GM15510 (cell line): ENCODE data around the gene LINC00632.

Experiments used
- POLR2A ChIP-seq: IDR thresholded peaks from 3 replicates; pipeline ENCODE4 v1.6.1; 2011; ENCODE audit warnings: borderline replicate concordance; ENCODE audit not compliant: insufficient read length; ENCODE audit errors: extremely low read depth

LINC00632 gene

DNA sequence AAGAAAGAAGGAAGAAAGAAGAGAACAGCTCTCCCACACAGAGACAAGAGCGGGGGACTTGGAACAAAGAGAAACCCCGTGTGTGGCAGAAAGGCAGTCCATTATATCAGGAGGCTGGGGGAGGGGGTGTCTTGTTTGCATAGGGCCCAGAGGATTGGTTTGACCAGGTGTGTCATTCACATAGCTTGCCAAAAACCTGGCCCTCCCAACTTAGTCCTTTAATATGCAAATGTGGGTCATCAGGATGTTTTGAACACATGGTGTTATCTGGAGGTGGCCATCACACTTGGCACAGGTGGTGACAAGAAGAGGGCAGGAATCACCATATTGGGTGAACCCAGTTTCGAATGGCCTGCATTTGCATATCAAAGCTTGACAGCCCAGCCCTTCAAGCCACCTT is 111.7 kb downstream of the LINC00632 start:
- TF ChIP-seq POLR2A, result no peak

DNA sequence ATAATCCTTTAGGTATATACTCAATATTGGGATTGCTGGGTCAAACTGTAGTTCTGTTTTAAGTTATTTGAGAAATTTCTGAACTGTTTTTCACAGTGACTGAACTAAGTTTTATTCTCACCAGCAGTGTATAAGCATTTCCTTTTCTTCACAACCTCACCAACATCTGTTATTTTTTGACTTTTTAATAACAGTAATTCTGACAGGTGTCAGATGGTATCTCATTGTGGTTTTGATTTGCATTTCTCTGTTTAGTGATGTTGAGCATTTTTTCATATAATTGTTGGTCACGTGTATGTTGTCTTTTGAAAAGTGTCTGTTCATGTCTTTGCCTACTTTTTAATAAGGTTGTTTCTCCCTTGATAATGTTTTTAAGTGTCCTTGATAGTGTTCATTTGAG is 112.6 kb downstream of the LINC00632 start:
- TF ChIP-seq POLR2A, result no peak

DNA sequence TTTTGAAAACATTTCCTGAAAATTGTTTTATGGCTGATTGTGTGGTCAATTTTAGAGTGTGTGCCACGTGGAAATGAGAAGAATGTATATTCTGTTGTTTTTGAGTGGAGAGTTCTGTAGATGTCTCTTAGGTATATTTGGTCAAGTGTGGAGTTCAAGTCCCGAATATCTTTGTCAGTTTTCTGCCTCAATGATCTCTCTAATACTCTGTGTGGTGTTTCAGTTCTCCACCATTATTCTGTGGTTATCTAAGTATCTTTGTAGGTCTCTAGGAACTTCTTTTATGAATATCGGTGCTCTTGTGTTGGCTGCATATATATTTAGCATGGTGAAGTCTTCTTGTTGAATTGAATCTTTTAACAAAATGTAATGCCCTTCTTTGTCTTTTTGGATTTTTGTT is 113.3 kb downstream of the LINC00632 start:
- TF ChIP-seq POLR2A, result no peak

DNA sequence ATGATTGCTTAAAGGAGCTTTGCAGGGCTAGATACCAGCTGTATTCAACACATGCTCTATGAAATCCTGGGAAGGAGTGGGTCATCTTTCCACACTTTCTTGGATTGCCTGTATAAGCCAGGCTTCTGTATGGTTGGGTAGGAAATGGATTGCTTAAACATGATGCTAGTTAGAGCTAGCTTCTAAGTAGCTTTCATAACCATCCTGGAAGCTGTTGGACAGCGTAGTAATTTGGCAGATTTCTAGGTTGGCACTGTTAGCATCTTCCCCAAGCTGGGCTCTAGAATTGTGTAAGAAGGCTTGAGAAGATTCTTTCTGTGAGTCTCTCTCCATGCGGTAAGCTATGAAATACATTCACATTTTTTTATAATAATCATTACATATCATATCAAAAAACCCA is 127.3 kb downstream of the LINC00632 start:
- no peak for TF ChIP-seq POLR2A
